OCI-LY7 (cell line): ENCODE measurements around the gene PLPPR1.

Experiments used
- CTCF ChIP-seq: fragments of 200-600 bp; sonication (generic); conservative IDR thresholded peaks from 2 replicates; pipeline ENCODE4 v1.5.1; 2014; ENCODE audit warnings: mild to moderate bottlenecking, antibody characterized with exemption, low read length, moderate library complexity, mixed read lengths
- EZH2phosphoT487 ChIP-seq: fragments of 200-600 bp; sonication (generic); IDR thresholded peaks from 2 replicates; pipeline ENCODE4 v1.6.1; 2018; ENCODE audit warnings: low read depth, borderline replicate concordance, mild to moderate bottlenecking, mixed run types, antibody characterized with exemption, low read length, moderate library complexity, mixed read lengths

- no peak for TF ChIP-seq CTCF
- TF ChIP-seq EZH2phosphoT487: no peak
Measured at GRCh38 chr9:101064206-101064605, 35.7 kb downstream of the PLPPR1 start.
